ENCODE measurements around the gene LPIN1.

LPIN1 gene

GRCh38 chr2:11824901-11825828 is 78.7 kb downstream of the LPIN1 start:
- no peak for ATAC-seq (ENCODE audit: low read depth)
- Histone ChIP-seq H3K4me3 (ENCODE audit: severe bottlenecking) (no peak overlapping the region), H3K27ac (ENCODE audit: poor library complexity, severe bottlenecking) (peak overlapping the region; percentile 7), H3K4me1 (ENCODE audit: insufficient read depth, poor library complexity, severe bottlenecking) (peaks cover 32% of the 10 kb centered on the region), H3K36me3 (ENCODE audit: low read depth) (peaks cover 61% of the 10 kb centered on the region), H3K9me3 (ENCODE audit: severe bottlenecking) (no peaks in the 10 kb centered on the region), H3K27me3 (ENCODE audit: insufficient read depth, poor library complexity, severe bottlenecking) (no peaks in the 10 kb centered on the region)
- no peak for DNase-seq (ENCODE audit: low spot score)
- TF ChIP-seq, protein P1, sequence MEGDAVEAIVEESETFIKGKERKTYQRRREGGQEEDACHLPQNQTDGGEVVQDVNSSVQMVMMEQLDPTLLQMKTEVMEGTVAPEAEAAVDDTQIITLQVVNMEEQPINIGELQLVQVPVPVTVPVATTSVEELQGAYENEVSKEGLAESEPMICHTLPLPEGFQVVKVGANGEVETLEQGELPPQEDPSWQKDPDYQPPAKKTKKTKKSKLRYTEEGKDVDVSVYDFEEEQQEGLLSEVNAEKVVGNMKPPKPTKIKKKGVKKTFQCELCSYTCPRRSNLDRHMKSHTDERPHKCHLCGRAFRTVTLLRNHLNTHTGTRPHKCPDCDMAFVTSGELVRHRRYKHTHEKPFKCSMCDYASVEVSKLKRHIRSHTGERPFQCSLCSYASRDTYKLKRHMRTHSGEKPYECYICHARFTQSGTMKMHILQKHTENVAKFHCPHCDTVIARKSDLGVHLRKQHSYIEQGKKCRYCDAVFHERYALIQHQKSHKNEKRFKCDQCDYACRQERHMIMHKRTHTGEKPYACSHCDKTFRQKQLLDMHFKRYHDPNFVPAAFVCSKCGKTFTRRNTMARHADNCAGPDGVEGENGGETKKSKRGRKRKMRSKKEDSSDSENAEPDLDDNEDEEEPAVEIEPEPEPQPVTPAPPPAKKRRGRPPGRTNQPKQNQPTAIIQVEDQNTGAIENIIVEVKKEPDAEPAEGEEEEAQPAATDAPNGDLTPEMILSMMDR (IDR thresholded peaks at IDR 0.05; ENCODE audit: poor library complexity, severe bottlenecking), result no peak

- Histone ChIP-seq H3K4me1 (ENCODE audit: insufficient read depth, poor library complexity, severe bottlenecking) (peaks cover 39% of the 10 kb centered on the region), H3K27me3 (ENCODE audit: insufficient read depth, poor library complexity, severe bottlenecking) (no peaks in the 10 kb centered on the region), H3K4me3 (ENCODE audit: severe bottlenecking) (no peak overlapping the region), H3K9me3 (ENCODE audit: severe bottlenecking) (no peaks in the 10 kb centered on the region), H3K36me3 (ENCODE audit: low read depth) (peaks cover 40% of the 10 kb centered on the region), H3K27ac (ENCODE audit: poor library complexity, severe bottlenecking) (no peak overlapping the region)
- TF ChIP-seq, protein P1 (IDR thresholded peaks at IDR 0.05; ENCODE audit: poor library complexity, severe bottlenecking), result no peak
- DNase-seq (ENCODE audit: low spot score), result no peak
- no peak for ATAC-seq (ENCODE audit: low read depth)
Observed at GRCh38 chr2:11827547-11827946, 81.1 kb downstream of the LPIN1 start.

- TF ChIP-seq, protein P1 (IDR thresholded peaks at IDR 0.05; ENCODE audit: poor library complexity, severe bottlenecking), result no peak
- ATAC-seq (ENCODE audit: low read depth), result no peak
- H3K27ac ChIP-seq (ENCODE audit: poor library complexity, severe bottlenecking), result peak overlapping the region; percentile 96
- H3K36me3 ChIP-seq (ENCODE audit: low read depth), result peaks cover 28% of the 10 kb centered on the region
- peaks cover 32% of the 10 kb centered on the region for H3K4me1 ChIP-seq (ENCODE audit: insufficient read depth, poor library complexity, severe bottlenecking)
- DNase-seq (ENCODE audit: low spot score), result no peak
- H3K9me3 ChIP-seq (ENCODE audit: severe bottlenecking), result no peaks in the 10 kb centered on the region
- H3K4me3 ChIP-seq (ENCODE audit: severe bottlenecking), result no peak overlapping the region
- H3K27me3 ChIP-seq (ENCODE audit: insufficient read depth, poor library complexity, severe bottlenecking), result no peaks in the 10 kb centered on the region
Observed at GRCh38 chr2:11828933-11829323, 82.5 kb downstream of the LPIN1 start.

DNA sequence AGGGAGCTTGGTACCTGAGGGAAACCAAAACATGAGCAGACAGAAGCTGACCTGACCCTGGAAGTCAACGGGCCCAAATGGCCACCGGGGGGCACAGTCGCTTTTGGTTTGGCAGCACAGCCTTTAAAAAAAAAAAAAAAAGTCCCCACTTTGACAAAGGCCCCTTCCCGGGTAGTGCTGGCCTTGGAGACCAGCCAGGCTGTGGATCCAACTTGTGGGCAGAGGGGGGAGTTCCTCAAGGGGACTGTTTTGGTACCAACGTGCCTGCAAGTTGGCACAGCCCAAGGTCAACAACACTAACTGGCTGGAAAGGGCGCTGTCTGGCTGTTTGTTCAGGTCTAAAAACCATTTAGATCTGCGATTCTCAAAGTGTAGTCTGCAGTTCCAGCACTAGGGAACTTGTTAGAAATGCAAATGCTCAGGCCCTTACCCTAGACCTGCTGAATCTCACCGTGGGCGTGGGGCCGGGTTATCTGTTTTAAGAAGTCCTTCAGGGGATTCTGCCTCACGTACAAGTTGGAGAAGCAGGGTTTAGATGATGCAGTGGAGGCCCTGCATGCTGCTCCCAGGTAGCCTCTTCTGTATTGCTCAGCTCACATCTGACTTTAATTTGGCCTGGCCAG is 83.0 kb downstream of the LPIN1 start:
- TF ChIP-seq, protein P1 (IDR thresholded peaks at IDR 0.05; ENCODE audit: poor library complexity, severe bottlenecking), result peak; percentile 54
- ATAC-seq (ENCODE audit: low read depth) (peak; percentile 3; the same call in 1 of the 3 replicates), DNase-seq (ENCODE audit: low spot score) (no peak)
- Histone ChIP-seq H3K36me3 (ENCODE audit: low read depth) (peaks cover 22% of the 10 kb centered on the region), H3K27me3 (ENCODE audit: insufficient read depth, poor library complexity, severe bottlenecking) (no peaks in the 10 kb centered on the region), H3K4me1 (ENCODE audit: insufficient read depth, poor library complexity, severe bottlenecking) (peaks cover 30% of the 10 kb centered on the region), H3K4me3 (ENCODE audit: severe bottlenecking) (no peak overlapping the region), H3K27ac (ENCODE audit: poor library complexity, severe bottlenecking) (peak overlapping the region; percentile 96), H3K9me3 (ENCODE audit: severe bottlenecking) (no peaks in the 10 kb centered on the region)
